ENCODE results near the gene ANKRD63. TPM values are rescaled to one million over a fixed set of nuclear protein-coding genes. Genes with fewer than 3 reads are reported as not detected.

The ANKRD63 gene
- total RNA-seq, 4 donors from 2014 or later, result not detected

DNA sequence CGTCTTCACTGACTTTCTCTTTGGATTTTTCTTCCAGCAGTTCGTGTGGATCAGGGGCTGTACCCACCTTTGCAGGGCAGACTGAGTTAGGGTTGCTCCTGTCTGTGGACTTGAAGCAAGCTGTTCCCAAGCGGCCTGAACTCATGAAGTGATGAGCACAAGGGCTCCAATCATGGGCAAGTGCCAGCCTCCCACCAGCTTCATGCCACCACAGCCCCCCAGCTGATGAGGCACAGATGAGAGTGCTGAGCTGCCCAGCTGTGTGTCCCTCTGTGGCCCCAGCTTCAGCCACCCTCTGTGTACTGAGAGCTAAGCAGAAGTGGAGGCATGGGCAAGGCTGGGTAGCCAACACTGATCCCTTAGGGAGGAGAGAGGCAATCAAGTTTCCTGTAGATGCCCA lies 28.1 kb upstream of the ANKRD63 start:
- no peaks in the 10 kb centered on the region for H3K36me3 ChIP-seq
- H3K4me1 ChIP-seq, result peaks cover 0 to 19% (median 9%) of the 10 kb centered on the region in 4 donors
- H3K27me3 ChIP-seq, result no peaks in the 10 kb centered on the region
- H3K27ac ChIP-seq, result no peak overlapping the region
- TF ChIP-seq POLR2A (IDR thresholded peaks at IDR 0.05), result no peak
- TF ChIP-seq, protein P1, sequence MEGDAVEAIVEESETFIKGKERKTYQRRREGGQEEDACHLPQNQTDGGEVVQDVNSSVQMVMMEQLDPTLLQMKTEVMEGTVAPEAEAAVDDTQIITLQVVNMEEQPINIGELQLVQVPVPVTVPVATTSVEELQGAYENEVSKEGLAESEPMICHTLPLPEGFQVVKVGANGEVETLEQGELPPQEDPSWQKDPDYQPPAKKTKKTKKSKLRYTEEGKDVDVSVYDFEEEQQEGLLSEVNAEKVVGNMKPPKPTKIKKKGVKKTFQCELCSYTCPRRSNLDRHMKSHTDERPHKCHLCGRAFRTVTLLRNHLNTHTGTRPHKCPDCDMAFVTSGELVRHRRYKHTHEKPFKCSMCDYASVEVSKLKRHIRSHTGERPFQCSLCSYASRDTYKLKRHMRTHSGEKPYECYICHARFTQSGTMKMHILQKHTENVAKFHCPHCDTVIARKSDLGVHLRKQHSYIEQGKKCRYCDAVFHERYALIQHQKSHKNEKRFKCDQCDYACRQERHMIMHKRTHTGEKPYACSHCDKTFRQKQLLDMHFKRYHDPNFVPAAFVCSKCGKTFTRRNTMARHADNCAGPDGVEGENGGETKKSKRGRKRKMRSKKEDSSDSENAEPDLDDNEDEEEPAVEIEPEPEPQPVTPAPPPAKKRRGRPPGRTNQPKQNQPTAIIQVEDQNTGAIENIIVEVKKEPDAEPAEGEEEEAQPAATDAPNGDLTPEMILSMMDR (IDR thresholded peaks at IDR 0.05), result no peak
- DNase-seq, result peak in 1 of 3 donors; percentile 41
- H3K4me3 ChIP-seq, result no peak overlapping the region
- H3K9me3 ChIP-seq, result no peaks in the 10 kb centered on the region

DNA sequence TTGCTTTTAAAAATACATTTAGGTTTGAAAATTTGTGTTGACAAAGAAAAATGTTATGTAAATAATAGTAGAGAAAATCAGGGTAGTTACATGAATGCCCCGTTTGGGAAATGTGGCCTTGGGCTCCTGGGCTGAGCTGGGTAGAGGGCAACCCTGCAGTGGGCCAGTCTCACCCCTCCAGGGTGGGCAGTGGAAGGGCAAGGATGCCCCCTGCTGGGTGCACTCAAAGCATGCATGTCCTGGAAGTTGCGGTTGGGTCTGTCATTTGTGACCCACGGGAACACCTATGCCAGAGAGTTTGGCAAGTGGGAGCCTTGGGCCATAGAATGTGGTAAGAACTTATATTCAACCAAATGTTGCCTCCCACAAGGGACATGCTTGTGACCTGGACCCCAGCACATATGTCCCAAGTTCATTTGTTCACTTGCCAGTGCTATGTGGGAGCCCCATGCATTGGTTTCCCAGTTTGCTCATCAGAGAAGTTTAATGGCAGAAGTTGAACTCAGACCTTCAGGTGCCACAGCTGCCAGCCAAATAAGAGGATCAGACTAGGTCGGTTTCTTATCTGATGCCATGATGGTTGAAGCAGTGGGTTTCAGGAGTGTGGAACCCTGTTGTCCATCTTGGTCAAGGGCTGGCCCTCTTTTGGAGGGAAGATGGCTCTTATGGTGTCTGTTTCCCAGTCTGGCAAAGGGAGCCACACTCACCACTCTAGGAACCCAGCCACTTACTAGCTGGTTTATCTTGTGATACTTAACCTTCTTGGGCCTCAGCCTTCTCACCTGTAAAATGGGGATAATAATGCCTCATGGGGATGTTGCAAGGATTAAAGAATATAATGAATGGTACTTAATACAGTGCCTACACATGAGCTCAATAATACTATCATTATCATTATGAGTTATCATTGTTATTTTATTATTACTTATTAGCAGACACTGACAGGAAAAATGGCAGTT lies 27.4 kb upstream of the ANKRD63 start:
- no peak overlapping the region for H3K27ac ChIP-seq
- TF ChIP-seq, protein P1 (IDR thresholded peaks at IDR 0.05), result peak; percentile 62 to 72 (median 66)
- no peak for TF ChIP-seq POLR2A (IDR thresholded peaks at IDR 0.05)
- peaks cover 0 to 19% (median 9%) of the 10 kb centered on the region in 4 donors for H3K4me1 ChIP-seq
- H3K27me3 ChIP-seq, result no peaks in the 10 kb centered on the region
- no peaks in the 10 kb centered on the region for H3K36me3 ChIP-seq
- no peak overlapping the region for H3K4me3 ChIP-seq
- peak; percentile 62 to 75 (median 68) for DNase-seq
- H3K9me3 ChIP-seq, result no peaks in the 10 kb centered on the region

DNA sequence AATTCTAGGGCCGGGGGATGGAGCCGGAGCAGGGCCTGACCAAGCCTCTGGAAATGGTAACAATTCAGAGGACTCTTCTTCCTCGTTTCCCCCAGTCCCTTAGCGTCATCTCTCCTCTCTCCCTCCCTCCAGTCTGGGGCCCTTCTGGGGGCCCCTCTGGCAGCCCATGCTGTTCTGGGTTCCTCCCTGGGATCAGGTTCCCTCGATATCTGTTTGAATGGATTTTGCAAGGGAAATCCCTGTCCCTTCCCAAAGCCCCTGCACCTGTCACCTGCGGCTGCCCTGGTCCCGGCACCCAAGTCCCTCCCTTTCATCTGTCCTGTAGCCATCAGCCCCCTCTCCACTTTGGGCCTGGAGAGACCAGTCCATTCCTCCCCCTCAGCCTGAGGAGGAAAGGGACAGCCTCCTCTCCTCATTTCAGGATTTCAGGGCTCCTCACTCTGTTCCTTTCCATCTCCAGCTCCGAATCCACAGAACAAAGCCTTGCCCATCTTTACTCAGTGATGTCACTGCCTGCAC lies 26.5 kb upstream of the ANKRD63 start:
- no peak for TF ChIP-seq POLR2A (IDR thresholded peaks at IDR 0.05)
- TF ChIP-seq, protein P1 (IDR thresholded peaks at IDR 0.05), result no peak
- Histone ChIP-seq H3K4me1 (peaks cover 0 to 17% (median 9%) of the 10 kb centered on the region in 4 donors), H3K4me3 (no peak overlapping the region), H3K27me3 (no peaks in the 10 kb centered on the region), H3K9me3 (no peaks in the 10 kb centered on the region), H3K27ac (peak overlapping the region in 2 of 4 donors; percentile 83 to 92), H3K36me3 (no peaks in the 10 kb centered on the region)
- peak in 1 of 3 donors; percentile 34 for DNase-seq

DNA sequence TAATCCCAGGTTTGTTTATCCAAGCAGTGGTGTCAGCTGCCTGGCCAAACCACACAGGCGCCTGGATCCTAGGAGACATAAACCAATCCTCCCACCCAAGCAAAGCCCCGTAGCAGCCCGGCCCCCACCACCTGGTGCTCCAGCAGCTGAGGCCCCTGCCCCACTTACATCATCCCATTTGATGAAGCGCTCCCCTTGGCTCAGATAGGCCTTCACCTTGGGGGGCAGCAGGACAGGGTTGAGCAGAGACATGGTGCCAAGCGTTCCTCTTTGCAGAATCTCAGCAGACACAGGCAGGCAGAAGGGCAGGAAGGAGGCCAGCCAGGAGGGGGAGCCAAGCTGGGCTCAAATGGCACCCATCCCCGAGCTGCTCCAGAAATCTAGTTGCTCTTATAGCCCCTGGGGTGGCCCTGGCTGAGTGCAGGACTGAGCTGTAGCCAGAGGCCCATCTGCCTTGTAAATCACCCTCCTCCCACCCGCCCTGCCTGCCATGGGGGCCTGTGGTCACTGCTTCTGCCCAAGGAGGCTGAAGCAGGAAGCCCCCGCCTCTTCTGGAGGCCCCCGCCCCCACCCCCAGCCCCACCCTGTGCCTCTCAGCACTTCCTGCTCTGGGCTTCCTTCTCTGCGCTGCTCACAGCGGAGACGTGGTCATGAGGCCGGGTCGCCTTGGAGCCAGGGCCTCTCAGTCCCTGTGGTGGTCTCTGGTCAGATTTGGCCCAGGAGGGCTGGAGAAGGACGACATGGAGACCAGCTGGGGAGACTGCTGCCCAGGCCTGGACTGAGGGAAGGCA lies 24.8 kb upstream of the ANKRD63 start, which contains the start of gene PLCB2:
PLCB2 (minus strand) TSS at position 515 of the 791 bp plus-strand sequence; CDS start at position 252, 263 bp downstream.
- Histone ChIP-seq H3K27me3 (no peaks in the 10 kb centered on the region), H3K4me3 (peak within 1 kb of the TSS; percentile 36 to 58 (median 50)), H3K27ac (peak within 1 kb of the TSS; percentile 83 to 92 (median 86)), H3K9me3 (no peaks in the 10 kb centered on the region), H3K36me3 (no peaks in the 10 kb centered on the region), H3K4me1 (peaks cover 0 to 12% (median 7%) of the 10 kb centered on the region in 4 donors)
- TF ChIP-seq POLR2A (IDR thresholded peaks at IDR 0.05), result no peak
- TF ChIP-seq, protein P1 (IDR thresholded peaks at IDR 0.05), result peak in 4 of 6 experiments; percentile 16 to 42 (median 18)
- peak; percentile 65 to 82 (median 74) for DNase-seq

DNA sequence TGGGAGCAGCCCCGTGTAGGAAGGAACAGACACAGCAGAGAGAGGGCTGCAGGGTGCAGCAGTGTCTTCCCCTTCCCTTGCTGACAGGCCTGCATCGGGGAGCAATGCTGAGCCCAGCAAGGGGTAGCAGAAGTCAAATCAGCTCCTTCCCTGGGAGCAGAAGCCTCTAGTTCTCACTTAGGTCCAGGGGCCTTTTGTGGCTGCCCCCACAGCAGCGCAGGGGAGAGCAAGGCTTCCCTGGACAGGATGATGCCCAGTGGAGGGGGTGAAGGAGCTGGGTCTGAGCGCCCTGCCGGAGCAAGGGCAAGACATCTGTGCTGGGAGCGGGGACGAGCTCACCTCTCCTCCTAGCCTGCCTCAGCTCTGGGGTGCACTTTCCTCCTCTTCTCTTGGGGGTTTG lies 24.0 kb upstream of the ANKRD63 start:
- peak in 1 of 3 donors; percentile 35 for DNase-seq
- TF ChIP-seq POLR2A (IDR thresholded peaks at IDR 0.05), result no peak
- TF ChIP-seq, protein P1 (IDR thresholded peaks at IDR 0.05), result no peak
- peaks cover 0 to 12% (median 7%) of the 10 kb centered on the region in 4 donors for H3K4me1 ChIP-seq
- peak overlapping the region; percentile 36 to 58 (median 50) for H3K4me3 ChIP-seq
- no peaks in the 10 kb centered on the region for H3K27me3 ChIP-seq
- H3K27ac ChIP-seq, result peak overlapping the region; percentile 83 to 92 (median 86)
- H3K36me3 ChIP-seq, result no peaks in the 10 kb centered on the region
- H3K9me3 ChIP-seq, result no peaks in the 10 kb centered on the region

All from Peyer's patch (tissue), 4 donors.